A549 (cell line): ENCODE data around the gene ATXN7. TPM values are rescaled to one million over a fixed set of nuclear protein-coding genes. Genes with fewer than 3 reads are reported as not detected.

ENCODE experiments used
- ATAC-seq, 2 experiments: fragments of 200-7000 bp in 1 of 2; fragments of >200 bp in 1 of 2; cut with Nextera tagmentation in 1 of 2; cut with Tn5 transposase in 1 of 2; 3 replicates each; pipeline versions ENCODE4 v1.8.0 to v1.9.1; 2018 to 2020; ENCODE audit warnings: mild to moderate bottlenecking in 1 of 2, moderate library complexity in 1 of 2
- CTCF ChIA-PET: fragments of 300-600 bp; sonication (Branson Sonifier 250); formaldehyde crosslinking; extraction: SDS; loops from one replicate; lab custom pipeline; 2021; ENCODE audit warnings: antibody characterized with exemption, inconsistent platforms; lab: Yijun Ruan, JAX
- POLR2A ChIA-PET: fragments of 350-600 bp; formaldehyde crosslinking; extraction: SDS; loops from one replicate; lab custom pipeline; 2021; ENCODE audit warnings: antibody characterized with exemption, inconsistent platforms; lab: Yijun Ruan, JAX
- DNase-seq, 2 experiments: peaks; one replicate each; pipeline versions ENCODE4 v3.0.0 to v3.0.0-alpha.2; 2011 to 2016; ENCODE audit warnings: low read depth in 1 of 2, low spot score in 1 of 2
- FAIRE-seq: peaks from 2 replicates; lab custom pipeline; 2011; peaks lifted over from hg19 to GRCh38; lab: Jason Lieb, UNC
- H3K27ac ChIP-seq, 2 experiments: fragments of >200 bp; sonication (Bioruptor Twin); formaldehyde crosslinking; 3 replicates each; pipeline ENCODE4 v1.5.1; 2016 to 2017
- H3K4me1 ChIP-seq: fragments of >200 bp; sonication (Bioruptor Twin); formaldehyde crosslinking; 3 replicates; pipeline ENCODE4 v1.6.1; 2016
- H3K4me2 ChIP-seq: fragments of >200 bp; sonication (Bioruptor Twin); formaldehyde crosslinking; 3 replicates; pipeline ENCODE4 v1.6.1; 2016
- H3K4me3 ChIP-seq: fragments of >200 bp; sonication (Bioruptor Twin); formaldehyde crosslinking; 3 replicates; pipeline ENCODE4 v1.5.1; 2016
- H3K9me3 ChIP-seq: fragments of >200 bp; sonication (Bioruptor Twin); formaldehyde crosslinking; 3 replicates; pipeline ENCODE4 v1.6.1; 2016
- ATOH8 ChIP-seq: fragments of 250-450 bp; sonication (Bioruptor Pico); IDR thresholded peaks from 2 replicates; pipeline ENCODE4 v1.5.0; 2020; ENCODE audit warnings: low read depth, mild to moderate bottlenecking, moderate library complexity
- BCL3 ChIP-seq: fragments of >200 bp; sonication (Bioruptor Twin); formaldehyde crosslinking; IDR thresholded peaks from 3 replicates; pipeline ENCODE4 v1.6.1; 2016
- BHLHE40 ChIP-seq: IDR thresholded peaks from 2 replicates; pipeline ENCODE4 v1.6.1; 2012; ENCODE audit warnings: low read depth, low read length, inconsistent platforms
- CBX2 ChIP-seq: fragments of 200-600 bp; sonication (generic); IDR thresholded peaks from 2 replicates; pipeline ENCODE4 v1.6.1; 2016; ENCODE audit warnings: low read depth, mild to moderate bottlenecking, borderline replicate concordance
- CEBPB ChIP-seq, 2 experiments: fragments of >200 bp in 1 of 2; sonication (Bioruptor Twin) in 1 of 2; formaldehyde crosslinking in 1 of 2; IDR thresholded peaks; 2 replicates each; pipeline ENCODE4 v1.6.1; 2012 to 2016
- CTCF ChIP-seq: fragments of >200 bp; sonication (Bioruptor Twin); formaldehyde crosslinking; IDR thresholded peaks from 3 replicates; pipeline ENCODE4 v1.5.1; 2016
- EHF ChIP-seq: fragments of 250-450 bp; sonication (Bioruptor Pico); IDR thresholded peaks from 2 replicates; pipeline ENCODE4 v1.5.0; 2020; ENCODE audit warnings: mild to moderate bottlenecking
- EHMT2 ChIP-seq: fragments of 200-600 bp; sonication (generic); IDR thresholded peaks from 2 replicates; pipeline ENCODE4 v1.6.1; 2016; ENCODE audit warnings: antibody characterized with exemption, low read depth, mild to moderate bottlenecking, moderate library complexity
- ESRRA ChIP-seq: fragments of 150-350 bp; IDR thresholded peaks from 2 replicates; pipeline ENCODE4 v1.6.1; 2014; ENCODE audit warnings: mild to moderate bottlenecking, low read length, borderline replicate concordance
- FOSB ChIP-seq: fragments of 250-450 bp; sonication (Bioruptor Pico); IDR thresholded peaks from 2 replicates; pipeline ENCODE4 v1.5.0; 2020; ENCODE audit warnings: mild to moderate bottlenecking, moderate library complexity
- GATA3 ChIP-seq: IDR thresholded peaks from 2 replicates; pipeline ENCODE4 v1.6.1; 2012; ENCODE audit warnings: borderline replicate concordance
- HEYL ChIP-seq: fragments of 250-450 bp; sonication (Bioruptor Pico); IDR thresholded peaks from 2 replicates; pipeline ENCODE4 v1.8.0; 2021; ENCODE audit warnings: mild to moderate bottlenecking, moderate library complexity
- HOXA7 ChIP-seq: fragments of 250-450 bp; sonication (Bioruptor Pico); IDR thresholded peaks from 2 replicates; pipeline ENCODE4 v1.5.0; 2020; ENCODE audit warnings: mild to moderate bottlenecking, moderate library complexity
- HOXB13 ChIP-seq: fragments of 250-450 bp; sonication (Bioruptor Pico); IDR thresholded peaks from 2 replicates; pipeline ENCODE4 v1.5.0; 2020; ENCODE audit warnings: low read depth, mild to moderate bottlenecking, moderate library complexity
- HOXB5 ChIP-seq: fragments of 250-450 bp; sonication (Bioruptor Pico); IDR thresholded peaks from 2 replicates; pipeline ENCODE4 v1.5.0; 2020; ENCODE audit warnings: mild to moderate bottlenecking, moderate library complexity
- JUN ChIP-seq, 2 experiments: fragments of >200 bp; sonication (Bioruptor Twin); formaldehyde crosslinking; IDR thresholded peaks; 2 replicates in 1 of 2; 3 replicates in 1 of 2; pipeline ENCODE4 v1.6.1; 2016 to 2017
- NFE2L2 ChIP-seq: fragments of 150-350 bp; conservative IDR thresholded peaks from 2 replicates; pipeline ENCODE4 v1.6.1; 2014; ENCODE audit warnings: low read length
- NR3C1 ChIP-seq: fragments of >200 bp; sonication (Bioruptor Twin); formaldehyde crosslinking; IDR thresholded peaks from 3 replicates; pipeline ENCODE4 v1.6.1; 2017
- POLR2AphosphoS2 ChIP-seq: conservative IDR thresholded peaks from 2 replicates; pipeline ENCODE4 v1.6.1; 2012; ENCODE audit warnings: low read length, improper control_type of control experiment, inconsistent platforms
- RCOR1 ChIP-seq: fragments of 150-350 bp; IDR thresholded peaks from 2 replicates; pipeline ENCODE4 v1.6.1; 2014; ENCODE audit warnings: antibody characterized with exemption, low read length, low read depth
- REST ChIP-seq: fragments of 200-600 bp; sonication (generic); IDR thresholded peaks from 2 replicates; pipeline ENCODE4 v1.6.1; 2016; ENCODE audit warnings: antibody characterized with exemption, mild to moderate bottlenecking, moderate library complexity
- RFX5 ChIP-seq: fragments of 450-650 bp; IDR thresholded peaks from 2 replicates; pipeline ENCODE4 v1.7.1; 2014; ENCODE audit warnings: antibody characterized with exemption, mild to moderate bottlenecking, moderate library complexity
- RNF2 ChIP-seq: fragments of 200-600 bp; sonication (generic); IDR thresholded peaks from 2 replicates; pipeline ENCODE4 v1.6.1; 2016; ENCODE audit warnings: low read depth, mild to moderate bottlenecking, antibody characterized with exemption, moderate library complexity, borderline replicate concordance
- SMC3 ChIP-seq: fragments of >200 bp; sonication (Bioruptor Twin); formaldehyde crosslinking; IDR thresholded peaks from 3 replicates; pipeline ENCODE4 v1.6.1; 2018; ENCODE audit warnings: inconsistent platforms
- TFCP2L1 ChIP-seq: fragments of 250-450 bp; sonication (Bioruptor Pico); IDR thresholded peaks from 2 replicates; pipeline ENCODE4 v1.5.0; 2021; ENCODE audit warnings: mild to moderate bottlenecking
- USF2 ChIP-seq: fragments of 450-650 bp; IDR thresholded peaks from 2 replicates; pipeline ENCODE4 v1.6.1; 2014; ENCODE audit warnings: antibody characterized with exemption
- WGBS: methylation state at CpG from one replicate; pipeline ENCODE4 v1.1.6; 2017; ENCODE audit errors: missing lambda C conversion rate; 5-methylcytosine and 5-hydroxymethylcytosine counted together
- polyA plus RNA-seq, 4 experiments: library from polyadenylated mRNA; depleted of rRNA in 3 of 4; stranded (reverse); fragments of >200 nt; fragmentation: RNase III in 1 of 4; extraction: RNeasy Plus Mini Kit Qiagen cat#74134 plus additional on column Dnase treatment in 1 of 4; gene quantifications; 2 replicates in 3 of 4; 3 replicates in 1 of 4; pipeline ENCODE4 v1.2.3, GENCODE V29; 2011 to 2017

The ATXN7 gene
- polyA plus RNA-seq, 2 of the 4 experiments (the other 2 are of a cell fraction): 5.4 to 7.3 TPM

GRCh38 chr3:63878394-63879060 is 14.9 kb downstream of the ATXN7 start:
- Histone ChIP-seq H3K27ac (no peak overlapping the region), H3K9me3 (no peaks in the 10 kb centered on the region), H3K4me1 (no peaks in the 10 kb centered on the region), H3K4me2 (no peak overlapping the region), H3K4me3 (no peak overlapping the region)
- no peak for DNase-seq
- ATAC-seq: no peak
- no peak for TF ChIP-seq CEBPB (IDR thresholded peaks at IDR 0.05)
- TF ChIP-seq EHF (CRISPR knock-in tag): no peak
- WGBS: 89% methylated on average over 2 of the region's 2 CpGs
- CTCF ChIA-PET: interaction anchor here (0.9 to 1.6 kb wide), 2 partner anchors 33 to 114 kb away, joined by 3 to 4 read pairs; partner anchors contain the start of gene SCAANT1
- no peak for FAIRE-seq
- POLR2A ChIA-PET: no interaction called here

- ATAC-seq: no peak
- TF ChIP-seq SMC3 (no peak), NFE2L2 (no peak), USF2 (no peak), BHLHE40 (no peak), RCOR1 (no peak), NR3C1 (no peak), CEBPB (IDR thresholded peaks at IDR 0.05) (no peak), POLR2AphosphoS2 (no peak), HOXB5 (CRISPR knock-in tag) (no peak), RNF2 (no peak), GATA3 (no peak)
- TF ChIP-seq, all 56 proteins: peak for 0
- Histone ChIP-seq H3K4me2 (no peak overlapping the region), H3K9me3 (no peaks in the 10 kb centered on the region), H3K4me3 (no peak overlapping the region), H3K4me1 (no peaks in the 10 kb centered on the region), H3K27ac (no peak overlapping the region)
- no peak for DNase-seq
- 90% methylated on average over 5 of the region's 5 CpGs for WGBS
- ChIA-PET POLR2A (no interaction called here), CTCF (no interaction called here)
- no peak for FAIRE-seq
Observed at GRCh38 chr3:63880653-63881052, 17.0 kb downstream of the ATXN7 start.

- 92% methylated on average over 3 of the region's 3 CpGs for WGBS
- ATAC-seq: no peak
Observed at GRCh38 chr3:63886858-63887257, 23.2 kb downstream of the ATXN7 start.

More at GRCh38 chr3:63886858-63887257, 23.2 kb downstream of the ATXN7 start:
- H3K4me1 ChIP-seq: no peaks in the 10 kb centered on the region
- DNase-seq (no peak), FAIRE-seq (no peak)
- no peak overlapping the region for H3K27ac ChIP-seq
- TF ChIP-seq FOSB (CRISPR knock-in tag) (no peak), HOXB13 (CRISPR knock-in tag) (no peak), NR3C1 (no peak), BCL3 (no peak), CTCF (no peak), RFX5 (no peak), REST (no peak), CBX2 (no peak), POLR2AphosphoS2 (no peak), ESRRA (no peak), JUN (IDR thresholded peaks at IDR 0.05) (no peak), SMC3 (no peak), EHMT2 (no peak), TFCP2L1 (CRISPR knock-in tag) (no peak), HOXA7 (CRISPR knock-in tag) (no peak), HEYL (CRISPR knock-in tag) (no peak), ATOH8 (CRISPR knock-in tag) (no peak)
- no peaks in the 10 kb centered on the region for H3K9me3 ChIP-seq
- H3K4me3 ChIP-seq: no peak overlapping the region
- no peak overlapping the region for H3K4me2 ChIP-seq
- POLR2A ChIA-PET: no interaction called here
- CTCF ChIA-PET: interaction anchor here (1.0 kb wide), 1 partner anchor 21 kb away, joined by 3 read pairs; no protein-coding TSS in a partner anchor
